Stimulated activated CD8-positive, alpha-beta memory T cell treated with anti-CD3 and anti-CD28 coated beads, Interleukin-4, amount 100 ng/mL, for 1 hour (primary cell): ENCODE data around the gene P2RY4.
"Not testable (repeated sequence)": the region's sequence is repeated elsewhere in the genome, so short reads cannot be mapped to it uniquely, and the experiment has no call there.

ENCODE experiments used
- DNase-seq, 2 donors: peaks; one replicate each; pipeline ENCODE4 v3.0.0-alpha.2; 2020; ENCODE audit warnings: low read depth in 2 of 2, low spot score in 1 of 2

P2RY4 gene

DNA sequence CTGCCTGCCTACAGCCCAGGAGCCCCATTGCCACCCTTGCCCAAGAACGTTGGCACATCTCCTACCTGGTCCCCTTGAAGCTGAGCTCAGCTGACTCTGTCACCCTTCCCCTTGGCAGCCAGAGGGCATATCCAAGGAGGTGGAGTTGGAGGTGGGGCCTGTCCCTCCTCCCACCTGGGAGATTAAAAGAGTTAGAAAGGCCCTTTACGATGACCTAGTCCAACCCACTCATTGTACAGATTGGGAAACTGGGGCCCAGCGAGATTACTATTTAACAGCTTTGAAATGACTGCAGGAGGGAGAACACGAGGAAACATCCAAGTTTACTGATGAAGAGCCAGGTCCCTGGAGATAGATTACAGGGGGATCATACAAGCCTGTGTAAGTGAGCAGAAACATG lies at the start of gene P2RY4:
TSS of gene P2RY4 (minus strand) at position 101 of the 400 bp plus-strand sequence. CDS start 580 bp downstream, outside the sequence.
- DNase-seq: no peak

DNA sequence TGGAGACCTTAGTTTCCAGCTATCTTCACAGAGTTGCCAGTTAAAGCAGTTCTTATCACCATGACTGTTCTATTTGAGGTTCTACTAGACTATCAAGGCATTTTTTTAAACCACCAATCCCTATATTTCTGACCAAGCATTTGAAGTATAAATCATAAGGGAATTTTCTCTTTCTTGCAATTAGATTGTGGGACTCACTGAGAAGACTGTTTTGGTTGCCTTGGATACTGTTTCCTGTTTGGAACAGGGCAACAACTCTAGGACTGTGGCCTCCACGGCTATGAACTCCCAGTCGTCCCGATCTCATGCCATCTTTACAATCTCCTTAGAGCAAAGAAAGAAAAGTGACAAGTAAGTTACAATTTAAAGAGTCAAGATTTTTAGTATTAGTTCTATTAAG lies 41.7 kb upstream of the P2RY4 start:
- DNase-seq: no peak

DNA sequence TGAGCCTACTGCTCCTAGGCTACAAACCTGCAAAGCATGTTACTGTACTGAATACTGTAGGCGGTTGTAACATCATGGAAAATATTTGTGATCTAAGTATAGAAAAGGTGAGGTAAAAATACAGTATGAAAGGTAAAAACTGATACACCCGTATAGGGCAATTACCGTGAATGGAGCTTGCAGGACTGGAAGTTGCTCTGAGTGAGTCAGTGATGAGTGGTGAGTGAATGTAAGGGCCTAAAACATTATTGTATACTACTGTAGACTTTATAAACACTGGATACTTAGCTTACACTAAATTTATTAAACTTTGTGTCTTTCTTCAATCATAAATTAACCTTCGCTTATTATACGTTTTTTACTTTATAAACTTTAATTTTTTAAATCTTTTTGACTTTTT lies 33.6 kb upstream of the P2RY4 start:
- no peak for DNase-seq

DNA sequence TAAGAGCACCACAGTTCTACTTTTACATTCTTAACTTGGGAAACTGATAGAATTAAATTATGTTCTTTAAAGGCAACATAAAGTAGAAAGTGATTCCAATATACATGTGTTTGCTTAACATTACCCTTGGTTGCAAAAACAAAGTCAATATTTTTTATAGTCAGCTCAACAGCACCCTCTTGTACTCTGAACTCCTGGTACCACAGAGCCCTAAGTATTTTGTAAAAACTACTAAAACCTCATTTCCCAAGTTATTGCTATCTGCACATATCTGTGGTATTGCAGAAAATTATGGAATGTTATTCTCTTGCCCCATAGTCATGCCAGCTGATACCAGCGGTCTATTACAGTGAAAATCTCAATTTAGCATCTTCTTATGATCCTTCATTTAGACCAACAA lies 32.8 kb upstream of the P2RY4 start:
- no peak for DNase-seq

DNA sequence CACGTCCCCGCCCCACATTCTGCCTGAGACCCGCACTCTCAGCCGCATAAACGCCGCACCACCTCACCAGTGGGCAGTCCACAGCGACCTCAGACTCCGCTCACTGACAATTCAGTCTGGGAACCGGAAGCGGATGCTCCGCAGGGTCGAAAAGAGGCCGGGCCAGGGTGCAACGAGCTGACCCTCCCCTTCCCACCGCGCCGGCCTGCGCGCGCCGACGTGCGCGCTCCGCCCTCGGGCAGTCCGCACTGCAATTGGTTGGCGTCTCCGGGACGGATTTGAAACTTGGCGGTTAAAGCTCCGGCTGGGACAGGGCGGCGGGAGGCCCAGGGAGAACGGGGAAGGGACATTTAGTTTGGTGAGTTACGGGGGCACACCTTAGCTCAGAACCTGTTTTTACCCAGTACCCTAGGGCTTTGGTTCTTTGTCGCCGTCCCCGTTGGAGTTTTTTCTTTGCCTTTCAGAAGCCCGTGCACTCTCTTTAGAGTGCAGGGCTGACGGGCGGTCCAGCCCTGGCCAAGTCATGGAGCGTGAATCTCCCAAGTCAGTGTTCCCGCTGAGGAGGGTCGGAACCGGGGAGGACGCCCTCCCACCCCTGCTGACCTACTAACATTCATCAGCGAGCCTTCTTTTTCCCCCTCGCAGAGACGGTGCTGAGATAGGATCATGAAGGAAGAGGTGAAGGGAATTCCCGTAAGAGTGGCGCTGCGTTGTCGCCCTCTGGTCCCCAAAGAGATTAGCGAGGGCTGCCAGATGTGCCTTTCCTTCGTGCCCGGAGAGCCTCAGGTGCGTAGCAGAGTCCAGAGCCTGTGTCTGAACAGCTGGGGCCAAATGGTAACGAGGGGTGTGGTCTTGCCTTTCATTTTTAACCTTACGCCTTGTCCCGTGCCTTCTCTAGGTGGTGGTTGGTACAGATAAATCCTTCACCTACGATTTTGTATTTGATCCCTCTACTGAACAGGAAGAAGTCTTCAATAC lies 30.1 kb upstream of the P2RY4 start, which contains the start of the genes KIF4A and PDZD11:
TSS of gene KIF4A (plus strand) at position 312 of the 978 bp plus-strand sequence. CDS start at position 667, 355 bp downstream.
TSS of gene PDZD11 (minus strand) at position 135 of the 978 bp plus-strand sequence. CDS start 586 bp downstream, outside the sequence.
- peak; percentile 22 to 53 for DNase-seq

DNA sequence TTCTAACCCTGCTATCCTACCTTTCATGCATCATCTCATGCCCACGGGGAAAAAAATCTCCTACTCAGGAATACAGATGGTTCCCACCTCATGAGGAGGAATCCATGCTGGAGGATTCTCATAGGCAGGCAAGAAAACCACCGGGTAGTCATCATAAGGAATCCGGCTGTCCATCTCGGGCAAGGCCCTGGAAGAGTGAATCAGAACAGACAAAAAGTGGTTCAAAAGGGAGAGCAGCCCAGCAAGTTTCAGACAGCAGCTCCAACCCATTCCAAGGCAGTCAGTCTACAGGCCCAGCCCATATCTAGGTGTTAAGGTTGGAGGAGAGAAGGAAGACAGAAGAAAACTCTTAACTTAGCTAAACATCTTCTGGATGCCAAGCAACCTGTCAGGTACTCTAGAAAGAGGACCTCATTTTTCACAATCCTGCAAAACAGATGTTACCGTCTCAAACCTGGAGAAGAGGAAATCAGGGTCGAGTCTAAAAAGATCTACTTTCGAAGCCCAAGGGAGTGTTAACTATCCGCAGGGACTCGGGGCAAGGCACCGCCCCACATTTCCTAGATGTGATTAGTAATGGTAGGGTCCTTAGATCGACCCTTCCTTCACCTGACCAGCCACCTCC lies 29.3 kb upstream of the P2RY4 start:
- DNase-seq: no peak

DNA sequence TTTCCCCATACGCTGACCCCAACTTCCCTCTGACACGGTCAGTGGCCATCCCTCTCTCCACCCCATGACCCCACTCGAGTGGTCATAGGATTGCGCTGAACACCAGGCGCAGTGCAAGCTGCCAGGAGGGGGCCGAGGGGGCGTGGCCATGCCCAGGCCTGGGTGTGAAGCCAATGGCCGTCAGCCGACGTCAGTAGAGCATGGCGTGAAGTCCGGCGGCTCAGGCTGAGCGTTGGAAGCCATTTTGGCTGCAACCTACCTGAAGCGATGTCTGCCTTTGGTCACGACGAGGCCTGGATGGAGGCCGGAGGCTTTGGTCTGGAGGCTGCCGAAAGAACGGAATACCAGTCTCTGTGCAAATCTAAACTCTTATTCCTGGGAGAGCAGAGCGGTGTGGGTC lies 21.9 kb upstream of the P2RY4 start, which contains the start of gene RAB41:
TSS of gene RAB41 (plus strand) at position 222 of the 400 bp plus-strand sequence. CDS start at position 268, 46 bp downstream.
- no peak for DNase-seq

DNA sequence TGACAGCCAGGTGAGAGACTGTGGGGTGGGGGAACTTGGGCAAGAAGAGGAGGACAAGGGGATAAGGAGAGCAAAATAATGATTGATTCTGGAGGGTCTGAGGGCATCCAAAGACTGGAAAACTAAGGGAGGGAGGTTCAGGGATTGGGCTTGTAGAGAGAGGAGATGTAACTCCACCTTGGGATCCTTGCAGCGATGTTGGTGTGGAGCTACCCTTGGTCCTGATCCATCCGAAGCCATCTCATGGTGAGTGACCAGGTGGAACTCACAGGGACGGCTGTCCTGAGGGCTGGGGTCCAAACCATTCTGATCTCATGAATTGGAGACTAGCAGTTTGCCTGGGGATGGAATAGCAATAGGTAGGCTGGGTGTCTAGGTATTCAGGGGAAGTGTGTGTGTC lies 20.6 kb upstream of the P2RY4 start:
- DNase-seq: no peak

DNA sequence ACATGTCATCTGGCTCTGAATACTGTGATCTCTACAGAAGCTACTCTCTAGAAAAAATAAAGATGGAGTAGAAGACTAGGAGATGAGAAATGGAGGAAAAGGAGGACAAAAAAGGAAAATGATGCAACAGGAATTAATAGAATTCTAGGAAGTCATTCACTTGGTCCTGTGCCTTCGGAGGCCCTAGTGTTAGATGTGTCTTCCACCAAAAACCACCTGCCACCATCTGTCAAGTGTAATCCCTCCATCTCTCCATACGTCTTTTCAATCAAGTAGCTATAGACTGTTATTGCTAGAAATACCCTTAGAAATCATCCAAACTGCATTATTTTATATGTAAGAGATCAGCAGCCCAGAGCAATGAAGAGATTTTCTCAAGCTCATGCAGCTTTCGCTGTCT lies 19.1 kb upstream of the P2RY4 start:
- no peak for DNase-seq

DNA sequence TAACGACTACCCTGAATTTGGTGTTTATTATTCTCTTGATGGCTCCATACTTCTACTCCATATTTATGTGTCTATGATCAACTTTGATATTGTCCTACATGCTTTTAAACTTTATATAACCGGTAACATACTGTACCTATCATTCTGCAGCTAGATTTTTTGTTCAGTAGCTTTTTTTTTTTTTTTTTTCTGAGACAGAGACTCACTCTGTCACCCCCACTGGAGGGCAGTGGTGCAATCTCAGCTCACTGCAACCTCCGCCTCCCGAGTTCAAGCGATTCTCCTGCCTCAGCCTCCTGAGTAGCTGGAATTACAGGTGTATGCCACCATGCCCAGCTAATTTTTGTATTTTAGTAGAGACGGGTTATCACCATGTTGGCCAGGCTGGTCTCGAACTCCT lies 14.0 kb upstream of the P2RY4 start:
- DNase-seq: not testable (repeated sequence)

DNA sequence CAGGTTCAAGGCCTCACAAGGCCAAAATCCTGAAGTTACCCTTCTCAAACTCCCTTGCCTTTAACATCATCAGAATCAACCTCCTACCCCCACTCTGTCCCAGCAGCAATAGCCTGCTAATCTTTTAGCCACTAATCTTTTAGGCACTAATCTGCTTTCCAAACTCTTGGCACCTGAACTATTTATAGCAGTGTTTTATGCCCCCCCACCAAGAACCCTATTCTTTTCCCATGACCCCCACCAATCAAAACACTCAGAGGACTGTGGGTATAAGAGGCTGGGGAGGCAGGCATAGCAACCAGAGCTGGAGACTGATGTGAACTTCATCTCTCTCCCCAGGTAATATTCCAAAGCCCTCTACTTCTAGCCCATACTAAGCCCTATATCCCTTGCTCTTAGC lies 8.0 kb upstream of the P2RY4 start, which contains the start of gene ARR3:
TSS of gene ARR3 (plus strand) at position 301 of the 400 bp plus-strand sequence. CDS start 1,052 bp downstream, outside the sequence.
- DNase-seq: no peak

DNA sequence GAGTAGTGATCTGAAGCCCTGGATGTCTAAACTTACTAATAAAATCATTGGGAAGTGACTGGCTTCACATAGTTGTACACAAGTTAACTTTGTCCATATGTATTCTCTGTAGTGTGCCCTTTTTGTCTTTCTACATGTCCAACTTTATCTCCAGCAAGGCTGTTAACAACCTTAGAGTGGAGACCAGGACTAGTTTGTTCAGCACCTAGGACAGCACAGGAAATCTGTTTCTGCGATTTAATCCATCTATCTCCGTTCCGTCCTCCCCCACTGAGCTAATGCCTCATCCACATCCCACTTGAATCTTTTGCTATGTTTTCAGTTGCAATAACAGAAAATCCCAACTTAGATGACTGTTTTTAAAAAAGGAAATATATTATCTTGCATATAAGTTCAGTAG lies 4.8 kb upstream of the P2RY4 start:
- DNase-seq: no peak

DNA sequence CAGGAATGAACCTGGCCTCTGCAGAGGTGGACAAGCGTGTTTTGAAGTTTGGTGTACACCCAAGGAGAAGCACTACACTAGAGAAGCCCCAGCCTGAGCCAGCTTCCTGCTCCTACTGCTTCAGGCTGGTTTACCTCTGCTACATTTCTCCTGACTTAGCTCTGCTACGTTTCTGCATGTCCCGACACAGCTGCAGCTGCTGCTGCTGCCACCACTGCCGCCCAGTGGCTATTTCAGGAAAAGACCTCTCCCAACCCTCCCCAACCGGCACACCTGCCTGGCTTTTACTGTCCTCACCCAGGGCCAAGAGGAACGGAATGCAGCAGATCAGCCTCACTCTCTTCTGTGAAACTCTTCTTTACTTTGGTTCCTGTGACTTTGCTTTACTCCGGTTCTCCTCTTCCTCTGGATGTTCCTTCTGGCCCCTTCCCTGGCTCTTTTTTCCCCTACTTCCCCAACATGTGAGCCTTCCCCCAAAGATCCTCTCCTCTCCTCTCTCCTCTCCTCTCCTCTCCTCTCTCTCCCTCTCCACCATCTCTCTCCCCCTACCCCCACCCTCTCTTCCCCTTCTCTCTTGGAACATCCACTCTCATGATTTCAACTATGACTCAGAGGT lies 3.1 kb upstream of the P2RY4 start:
- no peak for DNase-seq

DNA sequence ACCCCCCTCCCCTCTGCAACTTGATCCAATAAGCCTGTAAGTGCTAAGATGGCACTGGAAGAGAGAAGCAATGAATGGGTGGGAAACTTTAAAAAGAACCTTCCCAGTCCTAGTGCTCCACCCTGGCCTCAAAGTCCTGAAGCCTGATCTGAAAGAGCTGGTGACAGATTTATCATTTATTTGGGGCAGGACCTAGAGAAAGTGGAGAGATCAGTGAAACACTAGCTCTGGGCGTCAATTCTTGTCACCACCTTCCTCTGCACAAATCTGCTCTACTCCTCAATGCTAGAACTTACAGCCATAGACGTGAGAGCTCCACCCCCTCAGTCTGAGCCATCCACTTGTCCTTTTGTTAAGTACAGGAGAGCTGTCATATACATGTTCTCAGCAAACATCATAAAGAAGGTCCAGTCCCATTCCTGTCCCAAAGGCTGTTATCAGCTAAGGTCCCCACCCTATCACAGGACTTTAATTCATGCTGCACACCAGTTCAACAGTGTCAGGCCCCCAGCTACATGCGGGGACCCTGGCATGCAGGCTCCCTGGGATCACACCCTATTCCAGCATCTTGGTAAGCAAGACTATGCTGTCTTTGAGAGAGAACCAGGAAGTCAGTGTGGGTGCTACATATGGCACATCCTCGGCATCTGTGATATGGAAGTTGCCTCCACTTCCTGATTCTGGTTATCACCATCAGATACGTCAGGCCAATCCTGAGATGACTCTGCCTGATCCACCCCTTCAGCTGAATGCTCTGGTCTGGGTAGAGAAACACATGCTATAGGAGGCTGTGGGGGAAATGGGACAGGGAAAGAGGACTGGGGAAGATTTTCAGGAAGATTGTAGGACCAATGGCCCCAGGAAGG lies 2.3 kb downstream of the P2RY4 start:
- no peak for DNase-seq

DNA sequence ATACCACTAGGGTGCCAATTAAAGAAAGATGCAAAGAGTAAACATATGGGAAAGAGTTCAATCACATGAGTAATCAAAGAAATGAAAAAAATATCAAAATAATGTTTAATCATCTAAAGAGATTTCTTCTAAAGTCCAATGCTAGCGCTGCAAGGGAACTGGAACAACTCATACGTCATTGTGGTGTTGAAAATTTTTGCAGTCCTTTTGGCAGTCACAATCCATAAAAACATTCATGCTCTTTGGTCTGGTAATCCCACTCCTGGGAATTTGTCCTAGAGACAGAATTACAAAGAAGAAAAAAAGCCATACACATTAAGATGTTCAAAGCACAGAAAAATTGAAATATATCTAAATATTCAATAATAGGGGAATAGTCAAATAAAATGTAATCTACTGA lies 4.6 kb downstream of the P2RY4 start:
- no peak for DNase-seq

DNA sequence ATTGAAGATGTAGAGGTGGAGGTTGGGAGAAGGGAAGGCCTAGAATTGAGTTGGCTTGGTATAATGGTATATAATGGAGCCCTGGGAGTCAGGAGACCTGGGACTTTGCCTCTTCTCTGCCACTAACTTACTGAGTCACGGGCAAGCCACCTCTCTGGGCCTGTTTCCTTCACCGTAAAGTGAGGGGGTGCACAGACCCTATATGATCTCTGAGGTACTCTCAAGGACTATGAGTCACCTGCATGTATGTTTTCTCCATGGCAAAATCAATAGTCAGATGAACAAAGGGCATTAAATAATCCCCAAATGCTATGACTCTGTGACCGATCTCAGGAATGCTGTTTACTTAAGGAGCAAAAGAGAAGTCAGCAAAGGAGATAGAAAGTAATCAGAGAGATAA lies 5.1 kb downstream of the P2RY4 start:
- DNase-seq: no peak

DNA sequence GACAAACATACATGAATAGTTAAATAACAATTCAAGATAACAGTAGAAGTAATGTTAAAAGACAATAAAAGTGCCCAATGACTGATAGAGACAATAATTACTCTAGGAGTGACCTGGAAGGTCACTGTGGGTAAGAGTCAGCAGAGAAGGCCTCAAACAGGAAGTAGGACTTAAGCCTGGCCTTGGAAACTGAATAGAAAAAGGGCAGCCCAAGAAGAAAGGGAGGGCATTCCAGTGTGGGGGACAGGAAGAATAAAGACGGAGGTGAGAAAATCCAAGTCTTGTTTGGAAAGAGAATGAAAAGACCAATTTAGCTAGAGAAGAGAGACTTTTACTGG lies 6.0 kb downstream of the P2RY4 start:
- DNase-seq: no peak

DNA sequence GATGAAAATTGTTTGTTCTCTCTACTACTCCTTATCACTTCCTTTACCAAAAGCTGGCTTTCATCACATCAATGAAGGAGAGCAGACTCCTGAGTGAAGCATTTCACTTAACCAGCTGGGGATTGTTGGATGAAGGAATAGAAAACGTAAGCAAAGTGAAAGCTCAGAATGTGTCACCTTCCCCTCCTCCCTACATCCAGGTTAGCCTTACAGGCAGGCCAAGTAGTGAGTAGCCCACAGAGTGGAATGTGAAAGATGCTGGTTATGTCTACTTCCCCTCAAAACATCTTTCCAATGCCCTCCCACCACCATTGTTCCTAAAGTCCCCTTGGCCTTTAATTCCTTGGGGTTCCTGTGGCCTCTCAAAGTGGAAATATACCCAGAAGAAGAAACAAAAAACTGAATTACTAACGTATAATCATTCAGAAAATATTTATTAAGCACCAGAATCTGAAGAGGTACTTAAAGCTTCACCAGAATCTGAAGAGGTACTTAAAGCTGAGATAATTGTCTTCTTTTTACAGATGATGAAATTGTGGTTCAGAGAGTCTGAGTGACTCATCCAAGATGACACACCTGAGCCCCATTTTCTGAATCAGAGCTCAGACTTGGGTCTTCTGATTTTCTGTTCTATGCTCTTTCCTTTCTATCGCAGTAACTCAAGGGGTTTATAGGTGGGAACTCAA lies 6.5 kb downstream of the P2RY4 start:
- no peak for DNase-seq

DNA sequence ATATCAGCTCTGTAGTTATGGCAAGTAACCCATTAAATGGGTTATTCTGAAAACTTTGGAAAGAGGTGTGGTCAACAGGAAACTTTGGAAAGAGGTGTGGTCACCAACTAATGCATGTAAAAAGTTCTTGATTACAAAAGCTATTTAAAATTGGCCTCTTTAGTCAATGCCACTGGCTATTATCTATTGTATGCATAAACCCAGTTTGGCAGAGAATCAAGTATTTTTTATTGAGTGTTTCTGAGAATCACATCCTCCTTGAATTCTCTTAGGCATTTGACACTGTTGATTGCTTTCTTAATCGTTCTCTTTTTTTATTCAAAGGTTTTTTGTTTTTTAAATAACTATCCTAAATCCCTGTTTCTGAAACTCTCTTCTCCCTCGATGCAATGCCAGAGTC lies 7.5 kb downstream of the P2RY4 start:
- DNase-seq: no peak

DNA sequence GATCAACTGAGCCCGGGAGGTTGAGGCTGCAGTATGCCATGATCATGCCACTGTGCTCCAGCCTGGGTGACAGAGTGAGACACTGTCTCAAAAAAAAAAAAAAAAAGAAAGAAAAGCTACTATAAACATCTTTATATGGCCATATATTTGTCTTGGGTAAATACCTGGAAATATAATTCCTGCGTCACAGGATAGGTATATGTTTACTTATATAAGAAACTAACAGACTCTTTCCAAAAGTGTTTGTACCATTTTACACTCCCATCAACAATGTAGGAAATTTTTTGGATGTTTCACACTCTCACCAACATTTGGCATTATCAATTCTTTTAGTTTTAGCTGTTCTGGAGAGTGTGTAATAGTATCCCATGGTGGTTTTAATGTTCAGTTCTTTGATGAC lies 12.8 kb downstream of the P2RY4 start:
- DNase-seq: no peak
